SK-N-MC (cell line): ENCODE data around the gene CADPS.

Experiments used
- EZH2 ChIP-seq: fragments of 200-600 bp; sonication (generic); IDR thresholded peaks from one replicate; pipeline ENCODE4 v1.6.1; 2017; ENCODE audit warnings: antibody characterized with exemption
- FOXP2 ChIP-seq: optimal IDR thresholded peaks from 2 replicates; pipeline ENCODE3; 2011; ENCODE audit warnings: mild to moderate bottlenecking, moderate library complexity; ENCODE audit not compliant: insufficient read depth; ENCODE audit errors: extremely low read length, control extremely low read depth
- POLR2AphosphoS5 ChIP-seq: IDR thresholded peaks from 2 replicates; pipeline ENCODE4 v1.6.1; 2012; ENCODE audit warnings: mild to moderate bottlenecking, low read depth, low read length, borderline replicate concordance

DNA sequence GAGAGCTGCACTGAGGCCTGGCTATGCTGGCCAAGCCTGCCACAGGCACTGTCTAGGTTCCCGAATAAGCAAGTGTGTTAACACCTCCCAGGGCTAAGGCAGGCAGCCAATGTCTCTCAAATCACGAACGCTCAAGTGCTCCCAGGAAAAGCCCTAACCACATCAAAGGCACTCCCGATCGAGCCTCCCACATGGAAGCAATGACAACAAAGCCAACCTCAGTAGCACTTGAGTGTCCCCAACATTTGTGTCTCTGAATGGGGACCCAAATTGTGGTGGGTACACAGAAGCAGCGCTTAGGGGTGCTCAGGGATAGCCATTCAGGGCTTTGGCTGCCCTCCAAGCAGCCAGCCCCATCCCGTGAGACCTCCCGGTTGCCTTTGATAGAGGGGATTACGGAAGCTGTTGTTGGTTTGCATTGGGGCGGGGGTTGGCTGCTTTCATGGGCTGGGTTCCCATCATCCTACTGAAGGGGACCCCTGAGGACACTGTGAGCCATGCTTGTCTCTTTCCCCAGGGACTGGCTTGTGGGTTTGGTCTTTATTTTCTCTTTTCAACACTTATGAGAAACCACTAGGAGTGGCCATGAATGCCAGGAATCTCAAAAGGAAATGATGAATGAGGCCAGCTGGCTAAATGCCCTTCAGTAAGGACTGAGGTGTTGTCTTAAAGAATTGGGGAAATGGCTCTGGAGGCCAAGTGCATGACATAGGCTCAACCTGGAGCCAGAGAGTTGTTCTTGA is 267.8 kb downstream of the CADPS start:
- TF ChIP-seq POLR2AphosphoS5 (no peak), EZH2 (no peak), FOXP2 (no peak)
